BE2C (cell line): Measurements from ENCODE around the gene PIGT.
A peak's percentile ranks its signal among the peaks of the same experiment; 100 is the strongest.

Source experiments
- DNase-seq: peaks from one replicate; pipeline ENCODE4 v3.0.0-alpha.2; 2020
- H3K27me3 ChIP-seq: fragments of 250-450 bp; sonication (Bioruptor Pico); 2 replicates; pipeline ENCODE4 v1.5.1; 2020; ENCODE audit warnings: mild to moderate bottlenecking
- H3K36me3 ChIP-seq: fragments of 250-450 bp; sonication (Bioruptor Pico); 2 replicates; pipeline ENCODE4 v1.5.1; 2020; ENCODE audit warnings: mild to moderate bottlenecking
- H3K4me1 ChIP-seq: fragments of 250-450 bp; sonication (Bioruptor Pico); 2 replicates; pipeline ENCODE4 v1.5.1; 2020
- H3K4me3 ChIP-seq: 2 replicates; pipeline ENCODE4 v1.5.1; 2011; ENCODE audit warnings: low read depth, low read length
- H3K9me3 ChIP-seq: fragments of 250-450 bp; sonication (Bioruptor Pico); 2 replicates; pipeline ENCODE4 v1.5.1; 2020
- TF ChIP-seq, protein P1 (sequence below): IDR thresholded peaks from 2 replicates; pipeline ENCODE4 v1.5.1; 2012; ENCODE audit warnings: mild to moderate bottlenecking, low read depth, low read length

Gene PIGT

GRCh38 chr20:45370571-45371160 is 45.3 kb upstream of the PIGT start:
- DNase-seq = no peak
- TF ChIP-seq, protein P1, sequence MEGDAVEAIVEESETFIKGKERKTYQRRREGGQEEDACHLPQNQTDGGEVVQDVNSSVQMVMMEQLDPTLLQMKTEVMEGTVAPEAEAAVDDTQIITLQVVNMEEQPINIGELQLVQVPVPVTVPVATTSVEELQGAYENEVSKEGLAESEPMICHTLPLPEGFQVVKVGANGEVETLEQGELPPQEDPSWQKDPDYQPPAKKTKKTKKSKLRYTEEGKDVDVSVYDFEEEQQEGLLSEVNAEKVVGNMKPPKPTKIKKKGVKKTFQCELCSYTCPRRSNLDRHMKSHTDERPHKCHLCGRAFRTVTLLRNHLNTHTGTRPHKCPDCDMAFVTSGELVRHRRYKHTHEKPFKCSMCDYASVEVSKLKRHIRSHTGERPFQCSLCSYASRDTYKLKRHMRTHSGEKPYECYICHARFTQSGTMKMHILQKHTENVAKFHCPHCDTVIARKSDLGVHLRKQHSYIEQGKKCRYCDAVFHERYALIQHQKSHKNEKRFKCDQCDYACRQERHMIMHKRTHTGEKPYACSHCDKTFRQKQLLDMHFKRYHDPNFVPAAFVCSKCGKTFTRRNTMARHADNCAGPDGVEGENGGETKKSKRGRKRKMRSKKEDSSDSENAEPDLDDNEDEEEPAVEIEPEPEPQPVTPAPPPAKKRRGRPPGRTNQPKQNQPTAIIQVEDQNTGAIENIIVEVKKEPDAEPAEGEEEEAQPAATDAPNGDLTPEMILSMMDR = no peak
- H3K27me3 ChIP-seq = no peaks in the 10 kb centered on the region
- H3K9me3 ChIP-seq = no peaks in the 10 kb centered on the region
- peaks cover 10% of the 10 kb centered on the region for H3K36me3 ChIP-seq
- H3K4me3 ChIP-seq = no peak overlapping the region
- H3K4me1 ChIP-seq = no peaks in the 10 kb centered on the region

- TF ChIP-seq, protein P1 = no peak
- no peak for DNase-seq
- no peak overlapping the region for H3K4me3 ChIP-seq
- no peaks in the 10 kb centered on the region for H3K27me3 ChIP-seq
- H3K9me3 ChIP-seq = no peaks in the 10 kb centered on the region
- H3K36me3 ChIP-seq = peaks cover 5% of the 10 kb centered on the region
- H3K4me1 ChIP-seq = no peaks in the 10 kb centered on the region
Observed at GRCh38 chr20:45372241-45372640, 43.7 kb upstream of the PIGT start.

- TF ChIP-seq, protein P1 = no peak
- H3K9me3 ChIP-seq = no peaks in the 10 kb centered on the region
- no peaks in the 10 kb centered on the region for H3K4me1 ChIP-seq
- H3K36me3 ChIP-seq = peaks cover 5% of the 10 kb centered on the region; the same call in 1 of the 2 replicates
- H3K27me3 ChIP-seq = no peaks in the 10 kb centered on the region
- peak overlapping the region; percentile 65 for H3K4me3 ChIP-seq
- DNase-seq = peak; percentile 35
Observed at GRCh38 chr20:45372646-45373352, 43.1 kb upstream of the PIGT start.

GRCh38 chr20:45373353-45374100 is 42.4 kb upstream of the PIGT start:
- Histone ChIP-seq H3K4me1 (no peaks in the 10 kb centered on the region), H3K9me3 (no peaks in the 10 kb centered on the region), H3K36me3 (peaks cover 2% of the 10 kb centered on the region; the same call in 1 of the 2 replicates), H3K4me3 (peak overlapping the region; percentile 65), H3K27me3 (no peaks in the 10 kb centered on the region)
- TF ChIP-seq, protein P1 = peak; percentile 91
- peak; percentile 90 for DNase-seq

DNA sequence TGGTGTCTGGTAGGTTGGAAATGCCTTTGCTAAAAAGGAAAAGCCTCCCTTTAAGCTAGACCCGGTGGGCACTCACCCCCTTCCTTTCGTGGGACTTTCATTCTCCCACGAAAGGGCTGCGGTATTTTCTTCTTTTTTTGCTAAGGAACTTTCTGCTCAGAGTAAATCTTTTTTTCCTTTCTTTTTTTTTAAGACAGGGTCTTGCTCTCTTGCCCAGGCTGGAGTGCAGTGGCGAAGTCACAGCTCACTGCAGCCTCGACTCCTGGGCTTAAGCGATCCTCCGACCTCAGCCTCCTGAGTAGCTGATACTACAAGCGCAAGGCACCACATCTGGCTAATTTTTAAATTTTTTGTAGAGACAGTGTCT is 41.9 kb upstream of the PIGT start:
- Histone ChIP-seq H3K27me3 (no peaks in the 10 kb centered on the region), H3K4me3 (no peak overlapping the region; the same call in 1 of the 2 replicates), H3K4me1 (no peaks in the 10 kb centered on the region), H3K36me3 (no peaks in the 10 kb centered on the region), H3K9me3 (no peaks in the 10 kb centered on the region)
- no peak for DNase-seq
- TF ChIP-seq, protein P1 = no peak
